Middle frontal gyrus (tissue), 1 donor: ENCODE data around the gene NCBP2.

Source experiments
- DNase-seq: peaks from one replicate; pipeline ENCODE4 v3.0.0-alpha.2; 2015; ENCODE audit warnings: low spot score; ENCODE audit errors: extremely low spot score

NCBP2 gene

DNA sequence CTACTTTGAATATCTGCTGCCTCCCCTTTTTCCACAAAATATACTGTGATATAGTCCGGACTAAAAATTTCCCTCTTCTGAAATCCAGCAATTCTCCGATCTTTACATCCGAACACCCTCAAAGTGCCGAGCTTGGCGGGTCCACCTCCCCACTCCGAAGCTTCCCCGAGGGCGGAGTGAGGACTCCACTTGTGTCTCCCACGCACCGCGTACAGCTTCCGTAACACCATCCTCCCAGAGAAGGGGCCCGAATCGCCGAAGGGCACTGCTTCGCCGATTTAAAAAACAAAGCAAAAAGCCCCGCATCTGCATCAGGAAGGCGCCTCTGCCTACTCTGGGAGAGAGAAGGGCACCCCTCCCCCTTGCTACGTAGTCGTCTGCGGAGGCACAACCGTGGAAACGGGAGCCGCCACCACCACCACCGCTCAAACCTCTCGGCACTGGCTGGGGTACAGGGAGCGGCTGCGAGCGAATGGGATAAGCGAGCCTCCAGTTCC lies 551 bp downstream of the NCBP2 start:
- peak; percentile 16 for DNase-seq

DNA sequence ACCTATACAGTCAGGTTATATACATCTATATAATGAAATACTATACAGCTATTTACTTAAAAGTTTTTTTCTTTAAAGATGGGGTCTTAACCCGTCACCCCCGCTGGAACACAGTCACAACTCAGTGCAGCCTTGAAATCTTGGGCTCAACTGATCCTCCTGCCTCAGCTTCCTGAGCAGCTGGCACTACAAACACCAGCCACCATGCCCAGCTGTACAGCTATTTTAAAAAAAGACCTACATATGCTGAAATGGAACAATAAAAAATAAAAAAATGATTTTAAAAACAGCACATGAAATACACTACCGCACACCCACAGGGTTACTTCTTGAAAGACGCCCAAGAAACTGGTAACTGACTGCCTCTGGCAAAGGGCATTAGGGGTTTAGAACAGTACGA lies 3.8 kb downstream of the NCBP2 start:
- peak; percentile 26 for DNase-seq

DNA sequence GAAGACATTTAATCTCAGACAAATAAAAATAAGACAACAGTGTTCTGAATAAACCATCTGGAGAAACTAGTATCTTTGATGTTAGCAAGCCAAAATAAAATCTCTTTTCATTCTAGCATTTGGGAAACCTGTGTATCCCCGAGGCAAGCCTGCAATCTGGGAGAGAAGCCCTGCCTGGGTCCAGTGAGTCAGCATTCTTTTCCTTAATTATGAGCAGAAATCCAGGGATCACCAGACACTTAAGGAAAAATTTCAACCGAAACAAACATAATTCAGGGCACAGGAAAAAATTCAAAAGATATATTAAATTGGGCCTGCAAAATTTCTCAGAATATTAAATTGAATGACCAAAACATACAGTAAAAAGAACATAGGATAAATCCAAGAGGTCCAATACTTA lies 4.2 kb downstream of the NCBP2 start:
- no peak for DNase-seq

DNA sequence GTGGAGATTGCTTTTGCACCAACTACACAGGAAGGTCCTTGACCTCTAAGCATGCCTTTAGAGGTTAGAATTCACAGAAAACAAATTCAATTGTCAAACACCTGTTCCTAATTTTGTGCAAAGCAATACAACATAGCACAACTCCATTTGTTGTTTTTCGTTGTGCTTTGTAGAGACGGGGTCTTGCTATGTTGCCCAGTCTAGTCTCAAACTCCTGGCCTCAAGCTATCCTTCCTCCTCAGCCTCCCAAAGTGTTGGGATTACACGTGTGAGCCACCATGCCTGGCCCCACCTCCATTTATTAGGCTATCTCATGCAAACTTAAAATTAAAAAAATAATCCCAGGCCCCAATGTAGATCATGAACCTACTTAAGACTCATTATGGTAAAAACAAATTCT lies 6.0 kb downstream of the NCBP2 start:
- DNase-seq: no peak

DNA sequence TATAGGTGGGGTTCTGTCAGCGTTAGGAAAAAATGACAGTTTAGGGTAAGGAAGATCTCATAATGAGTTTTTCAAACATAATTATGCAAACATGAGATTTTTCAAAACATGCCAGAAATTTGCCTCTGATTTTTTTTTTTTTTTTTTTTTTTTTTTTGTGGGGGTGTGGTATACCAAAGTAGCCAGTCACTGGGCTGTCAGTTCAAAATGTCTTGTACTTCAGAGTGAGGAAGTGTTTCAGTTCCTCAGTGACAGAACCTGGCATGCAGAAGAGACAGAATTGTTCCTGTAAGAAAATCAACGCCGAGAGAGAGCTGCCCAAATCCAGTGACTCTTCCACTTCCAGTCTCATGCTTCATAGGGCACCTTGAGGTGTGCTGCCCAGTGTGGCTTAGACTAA lies 9.7 kb downstream of the NCBP2 start:
- DNase-seq: no peak

DNA sequence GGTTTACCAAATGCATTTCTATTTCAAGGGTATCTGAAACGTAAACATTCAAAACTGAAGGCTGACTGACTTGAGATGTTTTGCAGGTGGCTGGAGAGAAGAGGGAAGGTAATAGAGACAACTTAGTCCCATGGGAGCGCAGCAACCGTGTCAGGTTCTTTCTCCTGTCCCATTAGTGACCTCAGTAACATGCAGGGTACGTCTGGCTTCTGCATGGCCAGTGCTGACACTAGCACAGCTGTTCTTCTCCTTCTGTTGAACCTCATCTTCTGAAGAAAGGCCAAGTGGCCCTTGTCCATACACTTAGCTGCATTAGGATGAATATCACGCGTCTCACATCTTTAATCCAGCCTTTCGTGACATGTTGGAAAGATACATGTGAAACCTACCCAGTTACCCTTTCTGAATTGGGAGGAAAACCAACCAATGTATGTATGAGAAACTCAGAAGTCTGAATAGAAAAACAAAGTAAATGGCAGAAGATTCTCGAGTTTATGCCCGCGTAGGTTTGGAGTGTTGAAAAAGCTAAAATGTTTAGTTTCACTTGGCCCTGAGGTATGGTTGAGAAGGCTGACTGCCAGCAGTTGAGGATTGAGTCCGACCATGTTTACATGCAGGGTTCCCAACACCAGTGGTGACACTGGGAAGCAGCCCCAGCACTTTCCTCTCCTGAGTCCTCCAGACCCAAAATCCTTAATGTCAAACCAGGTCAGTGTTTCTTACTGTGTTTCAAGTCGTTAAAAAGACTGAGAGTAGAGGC lies 10.3 kb downstream of the NCBP2 start:
- no peak for DNase-seq

DNA sequence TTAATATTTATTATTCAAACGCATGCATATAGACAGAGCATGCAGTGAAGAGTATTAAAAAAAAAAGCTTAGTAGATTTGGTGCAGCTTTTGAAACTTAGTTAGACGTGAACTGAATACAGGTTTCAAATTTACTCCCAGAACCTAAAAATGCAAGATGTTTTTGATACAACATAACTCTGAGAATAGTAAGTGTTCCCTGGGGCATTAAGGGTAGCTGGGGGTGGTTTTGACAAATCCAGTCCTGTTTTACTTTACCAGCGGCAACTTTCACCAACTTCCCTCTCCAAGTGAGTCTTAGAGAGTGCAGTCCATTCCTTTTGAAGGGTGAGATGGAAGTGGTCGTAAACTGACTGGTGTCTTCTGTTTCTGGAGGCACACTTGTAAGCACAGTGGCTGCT lies 11.2 kb downstream of the NCBP2 start:
- no peak for DNase-seq

DNA sequence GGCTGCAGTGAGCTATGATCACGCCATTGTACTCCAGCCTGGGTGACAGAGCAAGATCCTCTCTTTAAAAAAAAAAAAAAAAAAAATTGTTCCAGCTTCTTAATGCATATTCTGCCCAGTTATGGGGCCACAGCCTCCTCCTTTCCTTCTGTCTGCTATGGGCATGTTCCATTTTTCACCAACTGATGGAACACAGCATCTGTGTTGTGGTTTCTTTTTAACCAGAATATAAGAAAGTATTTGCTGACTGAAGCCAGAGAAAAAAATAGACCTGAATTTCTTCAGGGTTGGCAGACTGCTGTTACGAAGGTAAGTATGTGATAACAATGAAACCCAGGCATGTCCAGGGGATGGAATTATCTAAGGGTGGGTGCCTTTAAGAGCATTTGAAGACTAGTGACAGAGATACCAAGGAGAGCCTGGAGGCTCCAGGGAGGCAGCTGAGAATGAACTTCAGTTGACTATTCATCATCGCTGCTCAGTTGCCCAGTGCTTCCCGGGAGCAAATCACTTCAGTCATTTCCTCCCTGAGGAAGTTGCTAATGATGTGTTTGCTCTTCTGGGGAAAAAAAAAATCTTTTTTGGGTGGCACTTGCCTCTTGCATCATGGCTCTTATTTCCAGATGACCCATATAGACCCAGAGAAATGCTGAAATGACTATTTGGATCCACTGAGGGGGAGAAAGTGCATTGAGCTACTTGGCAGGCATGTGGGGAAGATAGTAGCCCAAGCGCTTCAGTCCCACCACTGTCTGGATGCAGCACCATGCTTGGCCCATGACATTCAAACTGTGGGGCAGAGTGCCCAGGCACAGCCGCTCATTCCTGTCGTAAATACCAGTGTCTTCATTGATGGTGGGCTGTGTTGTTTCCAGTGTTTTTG lies 14.5 kb downstream of the NCBP2 start:
- DNase-seq: no peak

DNA sequence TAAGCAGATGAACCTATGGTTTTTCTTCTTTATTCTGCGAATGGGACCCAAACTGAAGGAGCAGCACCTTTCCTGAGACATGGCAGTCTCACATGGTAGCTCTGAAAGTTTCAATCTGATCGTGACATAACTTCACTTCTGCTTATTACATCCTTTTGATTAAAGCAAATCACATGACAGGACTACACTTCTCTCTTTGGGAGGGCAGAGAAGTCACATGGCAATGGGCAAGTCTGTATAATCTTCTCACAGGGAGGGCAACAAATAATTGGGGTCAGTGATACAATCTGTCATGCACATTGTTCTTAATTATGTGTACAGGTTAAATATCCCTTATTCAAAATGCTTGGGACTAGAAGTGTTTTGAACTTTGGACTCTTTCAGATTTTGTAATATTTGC lies 21.6 kb downstream of the NCBP2 start:
- no peak for DNase-seq

DNA sequence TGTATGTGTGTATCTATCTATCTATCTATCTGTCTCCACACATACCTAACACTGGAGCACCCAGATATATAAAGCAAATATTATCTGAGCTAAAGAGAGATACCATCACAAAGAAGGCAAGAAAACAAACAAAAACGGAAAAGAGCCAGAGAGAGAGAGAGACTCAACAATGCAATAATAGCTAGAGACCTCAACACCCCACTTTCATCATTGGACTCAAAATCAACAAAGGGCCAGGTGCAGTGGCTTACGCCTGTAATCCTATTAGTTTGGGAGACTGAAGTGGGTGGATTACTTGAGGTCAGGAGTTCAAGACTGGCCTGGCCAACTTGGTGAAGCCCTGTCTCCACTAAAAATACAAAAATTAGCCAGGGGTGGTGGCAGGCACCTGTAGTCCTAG lies 23.4 kb downstream of the NCBP2 start:
- DNase-seq: no peak

DNA sequence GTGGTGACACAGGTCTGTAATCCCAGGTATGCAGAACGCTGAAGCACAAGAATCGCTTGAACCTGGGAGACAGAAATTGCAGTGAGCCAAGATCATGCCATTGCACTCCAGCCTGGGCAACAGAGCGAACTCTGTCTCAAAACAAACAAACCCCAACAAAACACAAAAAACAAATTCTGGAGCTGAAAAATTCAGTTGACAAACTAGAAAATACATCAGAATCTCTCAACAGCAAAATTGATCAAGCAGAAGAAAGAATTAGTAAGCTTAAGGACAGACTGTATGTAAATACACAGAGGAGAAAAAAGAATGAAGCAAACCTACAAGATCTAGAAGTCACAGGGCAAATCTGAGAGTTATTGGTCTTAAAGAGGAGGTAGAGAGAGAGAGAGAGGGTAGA lies 25.3 kb downstream of the NCBP2 start:
- no peak for DNase-seq

DNA sequence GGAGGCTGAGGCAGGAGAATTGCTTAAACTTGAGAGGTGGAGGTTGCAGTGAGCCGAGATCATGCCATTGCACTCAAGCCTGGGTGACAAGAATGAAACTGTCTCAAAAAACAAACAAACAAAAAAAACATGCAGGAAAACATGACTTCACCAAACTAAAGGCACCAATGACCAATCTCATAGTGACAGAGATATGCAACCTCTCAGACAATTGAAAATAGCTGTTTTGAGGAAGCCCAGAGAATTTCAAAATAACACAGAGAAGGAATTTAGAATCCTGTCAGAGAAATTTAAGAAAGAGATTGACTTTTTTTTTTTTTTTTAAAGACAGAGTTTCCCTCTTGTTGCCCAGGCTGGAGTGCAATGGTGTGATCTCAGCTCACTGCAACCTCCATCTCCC lies 26.1 kb downstream of the NCBP2 start:
- no peak for DNase-seq

DNA sequence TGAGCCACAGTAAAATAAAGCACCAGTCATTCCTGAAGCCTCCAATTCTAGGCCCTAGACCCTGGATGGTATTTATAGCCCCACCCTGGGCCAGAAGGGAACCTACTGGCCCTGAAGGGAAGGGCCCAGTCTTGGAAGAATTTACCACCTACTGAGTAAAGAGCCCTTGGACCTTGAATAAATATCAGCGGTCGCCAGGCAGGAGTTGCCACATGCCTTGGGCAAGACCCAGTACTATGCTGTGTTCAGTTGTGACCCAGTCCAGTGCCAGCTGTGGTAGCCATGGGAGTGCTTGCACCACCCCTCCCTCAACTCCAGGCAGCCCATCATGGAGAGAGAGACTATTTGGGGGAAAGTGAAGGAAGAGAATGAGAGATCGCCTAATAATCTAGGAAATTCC lies 27.0 kb downstream of the NCBP2 start:
- DNase-seq: no peak

DNA sequence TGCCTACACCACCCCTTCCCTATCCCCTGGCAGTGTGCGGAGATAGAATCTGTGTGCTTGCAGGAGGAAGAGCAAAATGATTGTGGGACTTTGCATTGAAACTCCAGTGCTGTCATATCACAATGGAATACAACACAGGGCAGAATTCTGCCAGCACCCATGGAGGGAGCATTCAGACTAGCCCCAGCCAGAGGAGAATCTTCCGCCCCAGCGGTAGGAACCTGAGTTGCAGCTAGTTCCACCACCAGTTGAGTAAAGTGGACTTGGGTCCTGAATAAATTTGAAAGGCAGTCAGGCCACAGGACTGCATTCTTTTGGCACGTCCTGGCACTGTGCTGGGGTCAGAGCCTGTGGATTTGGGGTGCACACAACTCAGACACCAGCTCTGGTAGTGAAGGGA lies 27.5 kb downstream of the NCBP2 start:
- DNase-seq: no peak

DNA sequence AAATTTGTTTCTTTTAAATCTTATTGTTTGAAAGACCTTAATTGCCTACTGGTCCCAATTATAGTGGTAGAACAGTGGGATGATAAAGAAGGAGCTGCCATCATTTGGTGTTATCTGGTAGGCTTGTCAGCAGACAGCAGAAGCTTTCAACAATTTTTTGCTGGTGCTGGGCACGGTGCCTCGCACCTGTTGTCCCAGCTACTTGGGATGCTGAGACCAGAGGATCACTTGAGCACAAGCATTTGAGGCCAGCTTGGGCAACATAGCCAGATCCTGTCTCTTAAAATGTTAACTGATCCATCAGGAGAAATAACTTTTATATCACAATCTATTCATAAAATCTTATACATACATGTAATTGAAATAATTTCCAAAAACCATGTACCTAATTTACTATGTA lies 38.6 kb downstream of the NCBP2 start:
- DNase-seq: no peak

DNA sequence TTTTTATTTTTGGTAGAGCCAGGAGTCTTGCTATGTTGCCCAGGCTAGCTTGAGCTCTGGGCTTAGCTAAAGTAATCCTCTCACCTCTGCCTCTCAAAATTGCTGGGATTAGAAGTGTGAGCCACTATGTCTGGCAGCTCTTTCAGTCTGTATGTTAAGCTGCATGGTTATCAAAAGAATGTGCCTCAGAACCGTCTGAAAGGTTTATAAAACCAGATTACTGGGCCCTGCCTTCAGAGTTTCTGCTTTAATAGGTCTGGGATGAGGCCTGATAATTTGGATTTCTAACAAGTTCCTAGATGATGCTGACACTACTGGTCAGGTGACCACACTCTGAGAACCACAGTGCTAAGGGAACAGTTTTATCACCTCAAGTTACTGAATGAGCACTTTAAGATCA lies 40.0 kb downstream of the NCBP2 start:
- no peak for DNase-seq

DNA sequence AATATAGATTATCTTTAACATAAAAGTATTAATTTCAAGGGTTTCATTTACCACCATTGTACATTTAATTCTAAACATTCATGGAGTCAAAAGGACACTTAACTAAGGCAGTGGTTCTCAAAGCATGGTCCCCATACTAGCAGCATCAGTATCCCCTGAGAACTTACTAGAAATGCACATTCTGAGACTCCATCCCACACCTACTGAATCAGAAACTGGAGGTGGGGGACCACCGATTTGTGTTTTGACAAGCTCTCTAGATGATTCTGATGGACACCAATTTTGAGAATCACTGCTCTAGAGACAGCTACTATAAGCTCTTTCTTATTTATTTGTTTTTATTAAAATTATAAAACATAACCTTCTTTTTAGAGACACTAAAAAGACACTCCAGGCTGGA lies 40.6 kb downstream of the NCBP2 start:
- DNase-seq: no peak

DNA sequence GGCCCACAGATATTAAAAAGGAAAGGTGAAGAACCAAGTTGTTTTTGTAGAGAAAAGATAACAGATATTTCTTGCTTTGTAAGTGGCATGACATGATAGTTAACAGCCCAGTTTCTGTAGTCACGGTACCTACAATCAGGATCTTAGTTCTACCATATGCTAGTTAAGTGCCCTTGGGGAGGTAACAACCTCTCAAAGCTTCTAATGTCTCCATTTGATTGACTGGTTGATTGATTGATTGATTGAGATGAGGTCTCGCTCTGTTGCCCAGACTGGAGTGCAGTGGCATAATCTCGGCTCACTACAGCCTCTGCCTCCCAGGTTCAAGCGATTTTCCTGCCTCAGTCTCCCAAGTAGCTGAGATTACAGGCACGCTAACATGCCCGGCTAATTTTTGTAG lies 46.1 kb downstream of the NCBP2 start:
- no peak for DNase-seq

DNA sequence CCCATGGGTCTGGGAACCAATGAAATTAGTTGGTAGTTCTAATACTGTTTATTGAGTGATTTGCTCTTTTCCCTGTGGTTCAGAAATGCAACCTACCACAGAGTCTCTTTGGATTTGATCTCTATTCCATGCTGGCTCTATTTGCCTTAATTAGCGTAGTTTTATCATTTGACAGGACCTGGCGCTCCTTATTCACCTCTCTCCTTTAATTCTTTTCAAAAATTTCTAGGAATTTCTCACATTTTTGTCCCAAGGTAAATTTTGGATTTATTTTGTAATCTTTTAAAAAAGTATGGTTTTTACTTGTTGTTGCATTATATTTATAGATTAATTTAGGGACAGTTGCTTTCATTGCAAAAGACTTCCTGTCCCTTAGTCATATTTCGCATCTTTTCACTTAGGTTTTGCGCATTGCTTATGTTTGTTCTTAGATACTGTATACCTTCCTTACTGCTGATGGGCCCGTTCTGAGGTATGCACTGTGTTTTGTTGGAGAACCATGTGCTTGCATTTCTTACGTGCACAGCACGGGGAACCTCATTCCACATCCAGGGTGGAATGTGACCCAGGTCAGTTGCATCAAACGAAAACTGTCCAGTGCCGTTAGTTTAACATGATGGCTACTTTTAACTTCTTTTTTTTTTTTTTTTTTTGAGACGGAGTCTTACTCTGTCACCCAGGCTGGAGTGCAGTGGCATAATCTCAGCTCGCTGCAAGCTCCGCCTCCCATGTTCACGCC lies 47.6 kb downstream of the NCBP2 start:
- DNase-seq: no peak

DNA sequence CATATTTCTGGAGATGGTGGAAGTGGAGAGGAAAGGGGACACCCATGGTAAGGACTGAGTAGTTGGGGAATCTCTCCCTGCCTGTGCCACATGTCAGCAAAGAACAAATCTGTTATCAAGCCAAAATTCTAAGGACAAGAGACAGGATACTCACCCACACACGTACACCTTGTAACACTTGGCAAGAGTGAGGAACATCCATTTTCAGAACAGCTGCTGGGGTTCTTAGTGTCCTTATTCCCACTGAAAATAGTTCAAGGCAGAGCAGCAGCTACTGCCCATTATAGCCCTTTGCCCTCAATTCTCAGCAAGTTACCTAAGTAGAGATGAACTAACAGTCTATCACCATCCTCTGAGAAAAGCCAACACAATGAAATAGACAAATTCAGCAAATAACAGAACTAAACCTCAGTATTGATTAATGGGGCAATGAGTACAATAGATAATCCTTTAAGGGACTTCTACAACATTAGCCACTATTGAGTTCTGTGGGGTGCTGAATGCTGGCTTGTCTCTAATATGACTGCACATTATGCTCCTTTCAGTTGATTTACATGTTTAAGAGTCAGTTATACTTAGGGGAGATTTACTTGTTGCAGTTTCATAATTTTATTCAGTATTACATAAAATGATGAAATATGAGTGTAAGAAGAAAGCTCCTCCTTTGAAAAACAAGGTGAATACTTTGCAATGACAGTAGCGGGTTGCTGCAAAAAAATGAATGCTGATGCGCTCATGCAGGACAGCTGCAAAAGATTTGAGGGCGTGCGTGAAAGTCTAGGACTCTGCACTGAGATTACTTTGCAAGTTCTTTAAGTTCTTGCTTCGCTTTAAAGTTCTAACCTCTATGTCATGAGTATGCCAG lies 52.3 kb downstream of the NCBP2 start:
- DNase-seq: no peak

DNA sequence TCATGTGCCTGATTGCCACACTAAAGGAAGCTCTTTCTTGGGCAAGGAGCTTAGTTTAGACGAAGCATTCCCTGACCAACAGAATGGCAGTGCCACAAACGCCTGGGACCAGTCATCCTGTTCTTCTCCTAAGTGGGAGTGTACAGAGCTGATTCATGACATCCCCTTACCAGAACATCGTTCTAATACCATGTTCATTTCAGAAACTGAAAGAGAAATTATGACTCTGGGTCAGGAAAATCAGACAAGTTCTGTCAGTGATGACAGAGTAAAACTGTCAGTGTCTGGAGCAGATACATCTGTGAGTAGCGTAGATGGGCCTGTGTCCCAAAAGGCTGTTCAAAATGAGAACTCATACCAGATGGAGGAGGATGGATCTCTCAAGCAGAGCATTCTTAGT lies 56.2 kb downstream of the NCBP2 start:
- no peak for DNase-seq
